Upper lobe of left lung (tissue), 4 donors: ENCODE data around the gene GRB10.

Source experiments
- EP300 ChIP-seq, 4 donors: sonication (generic); formaldehyde crosslinking; IDR thresholded peaks; one replicate each; pipeline ENCODE4 v1.5.1; 2017; ENCODE audit warnings: antibody characterized with exemption in 4 of 4, control low read depth in 2 of 4
- POLR2A ChIP-seq, 4 donors: fragments of 450-650 bp; IDR thresholded peaks; one replicate each; pipeline ENCODE4 v1.5.1; 2016 to 2017; ENCODE audit warnings: antibody characterized with exemption in 4 of 4, mild to moderate bottlenecking in 2 of 4
- TF ChIP-seq, protein P1 (sequence below), 6 experiments: fragments of 450-650 bp in 4 of 6; fragments of 200-600 bp in 2 of 6; sonication (generic) in 2 of 6; IDR thresholded peaks; one replicate each; pipeline ENCODE4 v1.5.1; 2016 to 2019; ENCODE audit warnings: antibody characterized with exemption in 6 of 6

DNA sequence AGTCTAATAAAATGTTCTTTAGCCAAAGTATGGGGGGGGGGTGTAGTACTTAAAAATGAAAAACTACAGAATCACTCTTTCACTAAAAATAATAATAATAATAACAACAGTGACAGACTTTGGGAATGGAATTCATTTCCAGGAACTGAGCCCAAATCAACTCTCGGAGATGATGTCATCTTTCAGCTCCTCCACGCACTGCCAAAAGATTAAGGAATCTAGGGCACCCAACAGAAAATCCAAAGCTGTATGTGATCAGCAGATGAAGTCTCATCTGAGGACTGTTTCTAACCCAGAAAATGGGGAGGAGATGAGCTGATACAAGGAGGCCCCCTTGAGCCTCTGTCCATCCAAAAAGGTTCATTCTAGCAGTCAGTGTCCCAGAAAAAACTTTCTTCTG lies 54.5 kb downstream of the GRB10 start:
- TF ChIP-seq POLR2A (IDR thresholded peaks at IDR 0.05) (no peak), EP300 (IDR thresholded peaks at IDR 0.05) (no peak)
- TF ChIP-seq, protein P1, sequence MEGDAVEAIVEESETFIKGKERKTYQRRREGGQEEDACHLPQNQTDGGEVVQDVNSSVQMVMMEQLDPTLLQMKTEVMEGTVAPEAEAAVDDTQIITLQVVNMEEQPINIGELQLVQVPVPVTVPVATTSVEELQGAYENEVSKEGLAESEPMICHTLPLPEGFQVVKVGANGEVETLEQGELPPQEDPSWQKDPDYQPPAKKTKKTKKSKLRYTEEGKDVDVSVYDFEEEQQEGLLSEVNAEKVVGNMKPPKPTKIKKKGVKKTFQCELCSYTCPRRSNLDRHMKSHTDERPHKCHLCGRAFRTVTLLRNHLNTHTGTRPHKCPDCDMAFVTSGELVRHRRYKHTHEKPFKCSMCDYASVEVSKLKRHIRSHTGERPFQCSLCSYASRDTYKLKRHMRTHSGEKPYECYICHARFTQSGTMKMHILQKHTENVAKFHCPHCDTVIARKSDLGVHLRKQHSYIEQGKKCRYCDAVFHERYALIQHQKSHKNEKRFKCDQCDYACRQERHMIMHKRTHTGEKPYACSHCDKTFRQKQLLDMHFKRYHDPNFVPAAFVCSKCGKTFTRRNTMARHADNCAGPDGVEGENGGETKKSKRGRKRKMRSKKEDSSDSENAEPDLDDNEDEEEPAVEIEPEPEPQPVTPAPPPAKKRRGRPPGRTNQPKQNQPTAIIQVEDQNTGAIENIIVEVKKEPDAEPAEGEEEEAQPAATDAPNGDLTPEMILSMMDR (IDR thresholded peaks at IDR 0.05) = no peak
